Keratinocyte (primary cell): ENCODE measurements around the gene ARHGDIA. TPM values are rescaled to one million over a fixed set of nuclear protein-coding genes. Genes with fewer than 3 reads are reported as not detected.

Source experiments
- DNase-seq: peaks from one replicate; pipeline ENCODE4 v3.0.0-alpha.2; 2011; ENCODE audit warnings: low read depth, missing footprints, low spot score
- FAIRE-seq: peaks from 2 replicates; lab custom pipeline; 2011; peaks lifted over from hg19 to GRCh38; lab: Jason Lieb, UNC
- H2AFZ ChIP-seq: 2 replicates; pipeline ENCODE4 v1.6.0; 2012; ENCODE audit warnings: low read length, control low read depth, inconsistent platforms; ENCODE audit not compliant: control insufficient read depth
- H3K27ac ChIP-seq: 2 replicates; pipeline ENCODE4 v1.5.1; 2011; ENCODE audit warnings: low read length; ENCODE audit not compliant: control insufficient read depth, insufficient read depth
- H3K27me3 ChIP-seq: 3 replicates; pipeline ENCODE4 v1.6.0; 2011; ENCODE audit warnings: low read length; ENCODE audit not compliant: control insufficient read depth, insufficient read depth; ENCODE audit errors: extremely low read depth
- H3K36me3 ChIP-seq, 2 experiments: 2 replicates in 1 of 2; 3 replicates in 1 of 2; pipeline ENCODE4 v1.5.1; 2011; ENCODE audit warnings: low read length in 2 of 2, mild to moderate bottlenecking in 1 of 2; ENCODE audit not compliant: control insufficient read depth in 2 of 2, insufficient read depth in 2 of 2; ENCODE audit errors: extremely low read depth in 1 of 2
- H3K4me1 ChIP-seq: 3 replicates; pipeline ENCODE4 v1.5.1; 2011; ENCODE audit warnings: low read length; ENCODE audit not compliant: control insufficient read depth, insufficient read depth; ENCODE audit errors: extremely low read depth
- H3K4me2 ChIP-seq: 3 replicates; pipeline ENCODE4 v1.6.0; 2011; ENCODE audit warnings: low read depth, low read length; ENCODE audit not compliant: control insufficient read depth, insufficient read depth; ENCODE audit errors: extremely low read depth
- H3K4me3 ChIP-seq, 3 experiments: fragments of 200-600 bp in 1 of 3; sonication (generic) in 1 of 3; 2 replicates in 2 of 3; 3 replicates in 1 of 3; pipeline ENCODE4 v1.5.1; 2011 to 2016; ENCODE audit warnings: low read length in 3 of 3, mild to moderate bottlenecking in 3 of 3, control low read depth in 2 of 3, inconsistent platforms in 1 of 3, low read depth in 1 of 3, mixed read lengths in 1 of 3, mixed run types in 1 of 3, moderate library complexity in 1 of 3; ENCODE audit not compliant: control insufficient read depth in 2 of 3, insufficient read depth in 2 of 3; ENCODE audit errors: extremely low read depth in 1 of 3
- H3K79me2 ChIP-seq: 2 replicates; pipeline ENCODE4 v1.6.0; 2012; ENCODE audit warnings: low read length; ENCODE audit not compliant: control insufficient read depth, insufficient read depth
- H3K9ac ChIP-seq: 3 replicates; pipeline ENCODE4 v1.6.0; 2011; ENCODE audit warnings: low read length; ENCODE audit not compliant: control insufficient read depth, insufficient read depth; ENCODE audit errors: extremely low read depth
- H3K9me1 ChIP-seq: 3 replicates; pipeline ENCODE4 v1.6.0; 2011; ENCODE audit warnings: low read length; ENCODE audit not compliant: control insufficient read depth, insufficient read depth; ENCODE audit errors: extremely low read depth
- H3K9me3 ChIP-seq: 2 replicates; pipeline ENCODE4 v1.5.1; 2012; ENCODE audit warnings: low read depth, low read length; ENCODE audit not compliant: control insufficient read depth
- H4K20me1 ChIP-seq: 3 replicates; pipeline ENCODE4 v1.6.0; 2011; ENCODE audit warnings: low read length; ENCODE audit not compliant: control insufficient read depth, insufficient read depth; ENCODE audit errors: extremely low read depth
- EZH2 ChIP-seq: IDR thresholded peaks from one replicate; pipeline ENCODE4 v1.6.1; 2012; ENCODE audit warnings: inconsistent platforms, mild to moderate bottlenecking, low read length, moderate library complexity
- dilution Hi-C: fragments of 300-500 bp; cut with MboI; formaldehyde crosslinking; loops from one replicate; pipeline ENCODE4 v1.7.0; 2020; ENCODE audit warnings: low sequenced_read_pairs; ENCODE audit not compliant: extremely low pct_ligation_motif_present
- polyA plus RNA-seq, 5 experiments: library from polyadenylated mRNA; depleted of rRNA in 3 of 5; stranded (reverse) in 3 of 5; stranded (forward) in 1 of 5; unstranded in 1 of 5; fragments of >200 nt; gene quantifications; 1 replicate in 1 of 5; 2 replicates in 3 of 5; 3 replicates in 1 of 5; pipeline versions ENCODE4 v1.2.1 to v1.2.3, GENCODE V29; 2011 to 2012; ENCODE audit warnings: missing spikeins in 2 of 5, low read depth in 1 of 5, low replicate concordance in 1 of 5
- TF ChIP-seq, protein P1 (sequence below), 3 experiments: IDR thresholded peaks in 1 of 3; conservative IDR thresholded peaks in 1 of 3; optimal IDR thresholded peaks in 1 of 3; 2 replicates in 2 of 3; 3 replicates in 1 of 3; pipeline versions ENCODE3 to v1.5.1; 2011; ENCODE audit warnings: low read length in 3 of 3, mild to moderate bottlenecking in 3 of 3, moderate library complexity in 2 of 3, control low read depth in 1 of 3, inconsistent platforms in 1 of 3; ENCODE audit not compliant: insufficient read depth in 2 of 3; ENCODE audit errors: extremely low read depth in 1 of 3

The ARHGDIA gene
- polyA plus RNA-seq, 1 donor (not counting 4 experiments of a cell fraction or from before 2014, with no cell fraction given) = 65.7 TPM

DNA sequence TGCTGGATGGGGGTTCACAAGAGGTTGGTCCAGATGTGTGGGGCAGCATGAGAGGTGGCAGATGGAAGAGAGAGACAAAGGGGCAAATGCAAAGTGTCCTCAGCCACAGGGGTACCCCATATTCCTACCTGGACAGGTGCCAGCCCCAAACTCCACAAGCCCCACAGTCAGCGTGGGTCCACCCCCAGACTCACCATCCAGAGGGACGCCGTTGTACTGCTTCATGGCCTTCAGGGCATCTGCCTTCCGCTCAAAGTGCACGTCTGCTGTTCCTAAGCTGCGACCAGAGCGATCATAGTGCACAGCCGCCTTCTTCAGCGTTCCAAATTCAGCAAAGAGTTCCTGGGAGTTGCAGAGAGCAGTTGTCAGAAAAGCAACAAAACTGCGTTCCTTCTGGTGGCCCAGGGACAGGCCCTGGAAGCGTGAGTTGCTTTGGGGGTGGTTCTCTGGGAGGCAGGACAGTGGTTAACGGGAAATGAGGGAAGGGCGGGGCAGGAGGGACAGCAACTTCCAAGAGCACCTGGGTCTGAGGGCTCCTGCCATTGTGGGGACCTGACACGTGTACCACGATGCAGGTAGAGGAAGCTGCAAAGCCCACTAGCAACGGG is 18.0 kb upstream of the ARHGDIA start:
- DNase-seq = no peak
- H2AFZ ChIP-seq = no peak overlapping the region
- FAIRE-seq = no peak
- H3K4me1 ChIP-seq = peaks cover 13% of the 10 kb centered on the region
- H3K9me3 ChIP-seq = no peaks in the 10 kb centered on the region
- H4K20me1 ChIP-seq = no peaks in the 10 kb centered on the region
- H3K9me1 ChIP-seq = no peaks in the 10 kb centered on the region
- dilution Hi-C loops = no loop called here
- no peaks in the 10 kb centered on the region for H3K27me3 ChIP-seq
- no peak overlapping the region for H3K4me2 ChIP-seq
- H3K27ac ChIP-seq = no peak overlapping the region
- no peak overlapping the region for H3K9ac ChIP-seq
- no peak for TF ChIP-seq EZH2
- TF ChIP-seq, protein P1, sequence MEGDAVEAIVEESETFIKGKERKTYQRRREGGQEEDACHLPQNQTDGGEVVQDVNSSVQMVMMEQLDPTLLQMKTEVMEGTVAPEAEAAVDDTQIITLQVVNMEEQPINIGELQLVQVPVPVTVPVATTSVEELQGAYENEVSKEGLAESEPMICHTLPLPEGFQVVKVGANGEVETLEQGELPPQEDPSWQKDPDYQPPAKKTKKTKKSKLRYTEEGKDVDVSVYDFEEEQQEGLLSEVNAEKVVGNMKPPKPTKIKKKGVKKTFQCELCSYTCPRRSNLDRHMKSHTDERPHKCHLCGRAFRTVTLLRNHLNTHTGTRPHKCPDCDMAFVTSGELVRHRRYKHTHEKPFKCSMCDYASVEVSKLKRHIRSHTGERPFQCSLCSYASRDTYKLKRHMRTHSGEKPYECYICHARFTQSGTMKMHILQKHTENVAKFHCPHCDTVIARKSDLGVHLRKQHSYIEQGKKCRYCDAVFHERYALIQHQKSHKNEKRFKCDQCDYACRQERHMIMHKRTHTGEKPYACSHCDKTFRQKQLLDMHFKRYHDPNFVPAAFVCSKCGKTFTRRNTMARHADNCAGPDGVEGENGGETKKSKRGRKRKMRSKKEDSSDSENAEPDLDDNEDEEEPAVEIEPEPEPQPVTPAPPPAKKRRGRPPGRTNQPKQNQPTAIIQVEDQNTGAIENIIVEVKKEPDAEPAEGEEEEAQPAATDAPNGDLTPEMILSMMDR (optimal IDR thresholded peaks at IDR 0.05 in 1 of 3, IDR thresholded peaks at IDR 0.05 in 1 of 3, conservative IDR thresholded peaks at IDR 0.05 in 1 of 3; ENCODE audit: extremely low read depth in 1 of 3, insufficient read depth in 2 of 3, low read length in 3 of 3) = no peak
- no peak overlapping the region for H3K4me3 ChIP-seq
- H3K79me2 ChIP-seq = peaks cover 65% of the 10 kb centered on the region
- peaks cover 40 to 44% of the 10 kb centered on the region in 2 experiments for H3K36me3 ChIP-seq

DNA sequence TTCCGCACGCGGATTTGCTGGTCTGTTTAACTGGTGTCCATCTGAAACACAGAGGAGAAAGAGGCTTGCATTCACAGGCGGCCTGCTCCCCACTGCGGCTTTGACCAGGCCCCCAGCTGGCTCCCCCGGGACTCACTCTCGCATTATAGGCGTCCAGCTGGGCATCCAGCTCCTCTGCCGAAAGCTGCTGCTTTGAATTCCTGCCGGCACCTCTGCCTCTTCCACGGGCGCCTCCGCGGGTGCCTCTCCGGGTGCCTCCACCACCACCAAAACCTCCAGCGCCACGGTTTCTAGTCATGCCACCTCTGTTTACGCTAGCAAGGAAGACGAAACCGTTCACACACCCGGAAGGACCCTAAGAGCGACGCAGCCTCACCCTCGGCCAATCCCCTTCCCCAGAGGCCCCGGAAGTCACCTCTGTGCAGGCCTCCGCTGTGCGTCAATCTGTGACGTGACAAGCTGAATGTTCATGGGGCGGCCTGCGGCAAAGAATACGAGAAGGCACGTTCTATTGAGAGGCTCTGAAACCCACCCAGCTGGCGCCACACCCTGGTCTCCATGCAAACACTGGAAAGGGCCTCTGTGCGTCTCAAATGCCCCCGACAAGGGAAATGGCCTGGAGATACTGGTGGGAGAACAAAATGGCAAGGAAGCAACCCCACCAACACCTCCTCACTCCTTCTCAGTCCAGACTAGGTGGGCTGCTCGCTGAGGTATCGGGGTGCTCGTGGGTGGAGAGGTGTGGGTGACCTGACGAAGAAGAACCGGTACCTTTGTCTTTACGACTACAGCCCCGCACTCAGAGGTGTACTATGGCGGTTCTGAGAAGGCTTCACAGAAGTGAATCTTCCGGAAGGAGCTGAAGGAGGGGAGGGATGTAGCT is 17.2 kb upstream of the ARHGDIA start:
- Histone ChIP-seq H3K9ac (no peak overlapping the region), H2AFZ (no peak overlapping the region), H3K9me1 (no peaks in the 10 kb centered on the region), H3K9me3 (no peaks in the 10 kb centered on the region), H3K79me2 (peaks cover 62% of the 10 kb centered on the region), H3K27ac (no peak overlapping the region), H3K36me3 (peaks cover 37 to 48% of the 10 kb centered on the region in 2 experiments), H3K4me1 (peaks cover 13% of the 10 kb centered on the region), H4K20me1 (no peaks in the 10 kb centered on the region), H3K4me2 (no peak overlapping the region), H3K27me3 (no peaks in the 10 kb centered on the region), H3K4me3 (no peak overlapping the region)
- FAIRE-seq = no peak
- dilution Hi-C loops = no loop called here
- TF ChIP-seq, protein P1 (optimal IDR thresholded peaks at IDR 0.05 in 1 of 3, IDR thresholded peaks at IDR 0.05 in 1 of 3, conservative IDR thresholded peaks at IDR 0.05 in 1 of 3; ENCODE audit: extremely low read depth in 1 of 3, insufficient read depth in 2 of 3, low read length in 3 of 3) = no peak
- no peak for TF ChIP-seq EZH2
- no peak for DNase-seq
